Ramos (cell line): ENCODE measurements around the gene TNRC18.

Source experiments
- in situ Hi-C: fragments of 300-500 bp; cut with MboI; formaldehyde crosslinking; loops from one replicate; pipeline ENCODE4 v1.14.3; 2022; ENCODE audit warnings: low sequenced_read_pairs; ENCODE audit not compliant: unreplicated experiment

The TNRC18 gene

GRCh38 chr7:5452470-5452899 is 28.9 kb upstream of the TNRC18 start:
- in situ Hi-C loops = loop anchor here (10.0 kb wide), 1 partner anchor 318 kb away; no protein-coding TSS in a partner anchor

- in situ Hi-C loops = loop anchor here (10.0 kb wide), 1 partner anchor 317 kb away; no protein-coding TSS in a partner anchor
Observed at GRCh38 chr7:5451391-5451790, 27.8 kb upstream of the TNRC18 start.

- in situ Hi-C loops = loop anchor here (10.0 kb wide), 1 partner anchor 316 kb away; no protein-coding TSS in a partner anchor
Observed at GRCh38 chr7:5450549-5451327, 27.1 kb upstream of the TNRC18 start.

DNA sequence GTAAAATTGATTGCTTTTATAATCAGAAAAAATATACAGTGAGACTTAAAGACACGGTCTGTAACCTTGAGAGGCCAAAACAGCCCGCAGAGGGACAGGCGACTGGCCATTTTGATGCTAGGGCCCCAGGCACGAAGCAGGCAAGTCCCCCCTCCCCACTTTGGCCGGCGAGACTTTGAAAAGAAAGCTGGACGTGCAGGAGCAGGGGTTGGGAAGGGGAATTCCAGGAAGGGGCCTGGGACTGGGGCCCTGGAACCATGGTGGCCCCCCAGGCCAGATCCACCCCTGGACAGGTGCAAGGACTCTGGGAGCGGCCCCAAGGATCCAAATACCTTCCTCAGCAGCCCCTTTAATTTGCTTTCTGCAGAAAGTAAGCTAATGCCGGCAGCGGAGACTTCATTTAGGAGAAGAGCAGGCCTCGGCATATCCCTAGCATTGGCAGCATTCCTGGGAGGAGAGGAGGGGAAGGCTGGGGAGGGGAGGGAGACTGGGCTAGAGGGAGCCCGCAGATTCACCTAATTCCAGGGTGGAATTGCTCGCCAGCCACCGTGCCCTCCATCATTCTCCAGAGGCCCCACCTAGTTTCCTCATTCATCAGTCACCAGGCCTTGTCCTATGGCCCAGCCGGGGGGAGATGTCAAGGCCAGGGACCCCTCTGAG is 24.9 kb upstream of the TNRC18 start:
- in situ Hi-C loops = no loop called here

DNA sequence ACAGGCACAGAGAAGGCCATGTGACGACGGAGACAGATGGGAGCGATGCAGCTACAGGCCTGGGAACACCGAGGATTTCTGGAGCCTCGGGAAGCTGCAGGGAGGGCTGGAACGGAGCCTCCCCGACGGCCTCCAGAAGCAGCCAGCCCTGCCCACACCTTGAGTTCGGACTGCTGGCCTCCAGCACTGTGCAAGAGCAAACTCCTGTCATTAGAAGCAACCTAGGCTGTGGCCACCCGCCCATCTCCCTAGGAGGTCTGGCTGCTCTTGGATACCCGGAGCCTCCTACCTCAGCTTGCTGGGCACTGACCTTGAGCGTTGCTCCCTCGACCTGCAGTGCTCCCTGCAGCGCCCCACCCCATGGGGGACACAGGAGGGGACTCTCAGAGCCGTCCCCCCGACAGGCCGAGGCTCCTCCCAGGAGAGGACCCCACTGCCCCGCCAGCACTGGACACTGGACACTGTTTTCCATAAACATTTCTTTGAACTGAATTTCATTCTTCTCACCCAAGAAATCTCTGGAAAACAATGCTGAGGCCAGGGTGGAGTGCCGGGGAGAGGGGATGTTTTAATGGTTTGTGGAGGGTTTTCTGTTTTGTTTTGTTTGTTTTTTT is 22.5 kb upstream of the TNRC18 start:
- in situ Hi-C loops = no loop called here

- in situ Hi-C loops = no loop called here
Observed at GRCh38 chr7:5443678-5444077, 20.0 kb upstream of the TNRC18 start.

GRCh38 chr7:5442757-5443305 is 19.2 kb upstream of the TNRC18 start:
- in situ Hi-C loops = no loop called here

DNA sequence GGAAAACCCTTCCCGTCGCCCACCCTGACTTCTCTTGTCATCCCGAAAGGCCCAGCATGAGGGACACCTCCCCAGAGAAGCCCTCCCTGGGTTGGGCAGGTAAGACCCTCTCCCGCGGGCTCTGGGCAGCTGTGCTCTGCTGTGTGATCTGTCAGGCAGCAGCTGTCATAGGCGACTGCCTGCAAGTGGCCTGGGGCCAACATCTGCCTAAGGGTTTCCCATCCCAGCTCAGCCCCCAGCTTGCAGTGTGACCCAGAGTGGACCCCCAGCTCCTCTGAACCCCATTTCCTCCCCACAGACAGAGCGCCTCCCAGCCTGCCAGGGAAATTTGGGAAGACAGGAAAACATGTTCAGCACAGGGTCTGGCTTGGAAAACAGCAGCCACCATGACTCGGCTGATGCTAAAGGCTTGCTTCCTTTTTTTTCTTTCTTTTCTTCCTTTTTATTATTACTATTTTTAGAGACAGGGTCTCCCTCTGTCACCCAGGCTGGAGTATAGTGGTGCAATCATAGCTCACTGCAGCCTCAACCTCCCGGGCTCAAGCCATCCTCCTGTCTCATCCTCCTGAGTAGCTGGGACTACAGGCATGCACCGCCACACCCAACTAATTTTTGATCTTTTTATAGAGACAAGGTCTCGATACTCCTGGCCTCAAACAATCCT is 18.3 kb upstream of the TNRC18 start:
- in situ Hi-C loops = no loop called here

DNA sequence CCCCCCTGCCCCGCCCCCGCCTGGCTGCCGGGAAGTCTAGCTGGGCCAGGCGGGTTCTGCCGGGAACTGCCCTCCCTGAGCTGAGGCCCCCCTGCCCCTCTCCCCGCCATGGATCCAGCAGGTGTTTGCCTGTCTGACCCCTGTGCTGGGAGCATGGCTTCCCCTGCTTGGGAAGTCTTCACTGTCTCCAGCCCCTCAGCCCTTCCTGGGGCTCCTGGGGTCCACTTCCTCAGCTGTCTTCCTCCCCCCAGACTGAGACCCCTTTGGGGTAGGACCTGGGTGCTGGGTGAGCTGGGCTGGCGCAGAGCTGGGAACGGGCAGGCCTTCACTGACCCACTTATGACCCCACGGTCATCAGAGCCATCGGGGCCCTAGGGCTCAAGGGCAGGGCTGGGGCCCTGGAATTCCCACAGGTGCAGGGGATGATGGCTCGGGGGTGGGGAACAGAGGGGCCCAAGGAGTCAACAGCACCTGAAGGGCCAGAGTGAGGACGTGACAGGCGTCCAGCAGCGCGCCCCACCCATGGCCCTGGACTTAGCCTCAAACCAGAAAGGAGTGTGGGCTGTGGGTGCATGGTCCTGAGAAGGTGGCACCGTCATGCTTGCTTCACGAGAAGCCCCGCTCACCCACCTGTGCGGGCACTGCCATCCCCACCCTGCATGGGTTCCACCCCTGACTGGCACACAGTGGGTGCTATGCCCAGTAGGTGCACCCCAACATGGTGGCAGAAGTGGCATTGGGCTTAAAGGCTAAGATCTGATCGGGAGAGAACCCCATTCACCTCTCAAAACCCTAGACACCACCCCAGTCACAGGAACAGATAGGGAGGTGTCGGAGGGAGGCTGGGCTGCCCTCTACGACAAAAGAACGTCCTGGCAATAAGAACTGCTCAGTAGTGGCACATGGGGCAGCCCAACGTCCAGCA is 16.2 kb upstream of the TNRC18 start:
- in situ Hi-C loops = no loop called here

DNA sequence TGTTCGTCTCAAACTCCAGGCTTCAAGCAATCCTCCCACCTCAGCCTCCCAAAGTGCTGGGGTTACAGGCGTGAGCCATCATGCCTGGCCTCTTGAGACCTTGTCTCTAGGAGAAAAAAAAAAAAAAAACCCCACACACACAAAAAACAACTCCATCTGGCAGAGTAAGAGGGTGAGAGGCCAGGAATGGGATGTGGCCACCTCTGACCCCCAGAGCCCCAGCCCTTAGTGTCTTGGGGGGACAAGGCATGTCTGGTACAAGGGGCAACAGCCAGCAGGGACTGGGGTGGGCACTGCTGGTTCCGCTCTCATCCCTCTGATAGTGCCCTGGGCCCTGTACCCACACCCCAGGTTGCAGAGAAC is 15.6 kb upstream of the TNRC18 start:
- in situ Hi-C loops = no loop called here

DNA sequence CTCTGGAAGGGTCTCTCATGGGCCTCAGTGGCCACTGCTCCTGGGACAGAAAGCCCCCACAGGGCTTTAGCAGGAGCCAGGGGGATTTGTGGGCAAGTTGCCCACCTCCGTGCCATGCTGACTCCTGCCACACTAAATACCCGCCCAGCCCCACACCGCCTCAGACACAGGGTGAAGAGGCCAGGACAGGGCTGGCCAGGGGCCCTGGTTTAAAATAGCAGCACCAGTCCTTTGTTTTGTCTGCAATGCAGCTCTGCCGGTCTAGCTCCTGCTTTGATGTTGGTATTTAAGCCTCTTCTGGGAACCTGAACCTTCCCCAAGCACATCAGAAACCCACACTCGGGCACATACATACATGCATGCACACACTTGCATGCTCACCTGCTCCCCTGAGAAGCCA is 14.4 kb upstream of the TNRC18 start:
- in situ Hi-C loops = no loop called here

DNA sequence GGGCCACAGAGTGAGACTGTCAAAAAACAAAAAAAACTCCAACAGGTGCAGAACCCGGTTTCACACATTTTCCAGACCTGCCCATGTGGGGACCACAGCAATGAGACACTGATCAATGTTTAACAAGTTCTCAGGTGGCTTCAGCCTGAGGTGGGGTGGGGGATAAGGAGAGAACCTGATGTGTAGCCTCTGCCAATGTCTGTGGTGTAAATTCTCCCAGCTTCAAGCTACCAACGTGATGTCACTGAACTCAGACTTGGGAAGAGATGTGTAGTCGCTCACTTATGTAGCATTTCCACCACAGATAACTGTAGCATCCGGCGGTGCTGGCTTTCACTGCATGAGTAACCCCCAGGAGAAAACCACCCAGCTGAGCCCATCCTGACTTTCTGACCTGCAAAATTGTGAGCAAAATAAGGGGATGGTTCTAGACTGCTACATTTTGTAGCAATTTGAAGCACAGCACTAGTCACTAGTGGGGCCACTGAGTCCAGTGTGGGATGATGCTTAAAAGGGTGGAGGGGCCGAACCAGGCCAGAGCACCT is 13.8 kb upstream of the TNRC18 start:
- in situ Hi-C loops = no loop called here

GRCh38 chr7:5436003-5436678 is 12.5 kb upstream of the TNRC18 start:
- in situ Hi-C loops = no loop called here

- in situ Hi-C loops = no loop called here
Observed at GRCh38 chr7:5435291-5436002, 11.8 kb upstream of the TNRC18 start.

GRCh38 chr7:5433181-5433580 is 9.5 kb upstream of the TNRC18 start:
- in situ Hi-C loops = no loop called here

DNA sequence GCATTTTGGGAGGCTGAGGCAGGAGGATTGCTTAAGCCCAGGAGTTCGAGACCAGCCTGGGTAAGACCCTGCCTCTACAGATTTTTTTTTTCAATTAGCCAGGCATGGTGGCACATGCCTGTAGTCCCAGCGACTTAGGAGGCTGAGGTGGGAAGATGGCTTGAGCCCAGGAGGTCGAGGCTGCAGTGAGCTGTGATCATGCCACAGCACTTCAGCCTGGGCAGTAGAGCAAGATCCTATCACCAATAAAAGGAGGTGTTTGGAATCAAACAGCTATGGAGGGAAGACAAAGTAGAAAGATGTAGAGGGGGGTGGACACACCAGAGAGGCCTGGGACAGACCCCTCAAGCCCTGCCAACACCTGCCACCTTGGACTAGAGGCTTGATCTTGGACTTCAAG is 9.1 kb upstream of the TNRC18 start:
- in situ Hi-C loops = no loop called here

- in situ Hi-C loops = no loop called here
Observed at GRCh38 chr7:5431560-5432015, 8.0 kb upstream of the TNRC18 start.

DNA sequence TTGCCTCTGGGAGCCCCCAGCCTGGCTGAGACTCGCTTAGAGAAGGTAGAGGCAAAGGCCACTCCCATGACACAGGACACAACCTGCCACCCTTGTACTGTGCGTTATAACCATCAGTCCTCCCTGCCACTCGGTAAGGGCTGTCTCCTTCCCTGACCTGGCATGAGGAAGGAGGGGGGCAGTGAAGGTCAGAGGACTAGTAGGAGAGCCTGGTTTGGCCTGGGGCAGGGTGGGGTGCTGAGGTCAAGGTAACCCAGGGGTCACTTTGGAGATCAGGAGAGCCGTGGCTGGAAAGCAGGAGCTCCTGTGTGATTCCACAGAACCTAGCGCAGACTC is 6.9 kb upstream of the TNRC18 start:
- in situ Hi-C loops = no loop called here
